ENCODE results near the gene P2RX6.

The P2RX6 gene

GRCh38 chr22:21022955-21023614 lies 8.1 kb downstream of the P2RX6 start:
- no peak for DNase-seq
- Mint-ChIP-seq H3K27me3 (ENCODE audit: low read depth, poor library complexity) (peaks cover 6% of the 10 kb centered on the region), H3K4me1 (peaks cover 20% of the 10 kb centered on the region), H3K9me3 (peaks cover 4% of the 10 kb centered on the region), H3K27ac (no peak overlapping the region), H3K4me3 (no peak overlapping the region), H3K36me3 (ENCODE audit: low read depth) (no peaks in the 10 kb centered on the region)
- no peak for TF ChIP-seq CTCF (IDR thresholded peaks at IDR 0.05)

GRCh38 chr22:21025266-21025665 lies 10.3 kb downstream of the P2RX6 start:
- no peaks in the 10 kb centered on the region for H3K36me3 Mint-ChIP-seq (ENCODE audit: low read depth)
- H3K4me1 Mint-ChIP-seq: peaks cover 27% of the 10 kb centered on the region
- DNase-seq: no peak
- no peak overlapping the region for H3K4me3 Mint-ChIP-seq
- no peak overlapping the region for H3K27ac Mint-ChIP-seq
- peaks cover 12% of the 10 kb centered on the region for H3K9me3 Mint-ChIP-seq
- no peak for TF ChIP-seq CTCF (IDR thresholded peaks at IDR 0.05)
- peaks cover 10% of the 10 kb centered on the region for H3K27me3 Mint-ChIP-seq (ENCODE audit: low read depth, poor library complexity)

GRCh38 chr22:21025763-21026755 lies 11.1 kb downstream of the P2RX6 start:
- Mint-ChIP-seq H3K4me1 (peaks cover 29% of the 10 kb centered on the region), H3K4me3 (no peak overlapping the region), H3K27me3 (ENCODE audit: low read depth, poor library complexity) (peaks cover 18% of the 10 kb centered on the region), H3K9me3 (peaks cover 14% of the 10 kb centered on the region), H3K36me3 (ENCODE audit: low read depth) (no peaks in the 10 kb centered on the region), H3K27ac (no peak overlapping the region)
- no peak for TF ChIP-seq CTCF (IDR thresholded peaks at IDR 0.05)
- no peak for DNase-seq

GRCh38 chr22:21026783-21027692 lies 12.1 kb downstream of the P2RX6 start:
- peaks cover 14% of the 10 kb centered on the region for H3K9me3 Mint-ChIP-seq
- H3K27ac Mint-ChIP-seq: no peak overlapping the region
- H3K4me1 Mint-ChIP-seq: peaks cover 33% of the 10 kb centered on the region
- TF ChIP-seq CTCF (IDR thresholded peaks at IDR 0.05): no peak
- H3K4me3 Mint-ChIP-seq: no peak overlapping the region
- no peak for DNase-seq
- H3K36me3 Mint-ChIP-seq (ENCODE audit: low read depth): no peaks in the 10 kb centered on the region
- H3K27me3 Mint-ChIP-seq (ENCODE audit: low read depth, poor library complexity): peaks cover 27% of the 10 kb centered on the region

GRCh38 chr22:21028277-21029251 lies 13.6 kb downstream of the P2RX6 start:
- no peak for DNase-seq
- no peak for TF ChIP-seq CTCF (IDR thresholded peaks at IDR 0.05)
- Mint-ChIP-seq H3K27me3 (ENCODE audit: low read depth, poor library complexity) (peaks cover 43% of the 10 kb centered on the region), H3K36me3 (ENCODE audit: low read depth) (no peaks in the 10 kb centered on the region), H3K9me3 (peaks cover 14% of the 10 kb centered on the region), H3K4me3 (peak overlapping the region; percentile 56), H3K4me1 (peaks cover 37% of the 10 kb centered on the region), H3K27ac (no peak overlapping the region)

Data from nephron progenitor cell (in vitro differentiated cells).